GM12872 (cell line): ENCODE data around the gene SFPQ.

Source experiments
- CTCF ChIP-seq: IDR thresholded peaks from 3 replicates; pipeline ENCODE4 v1.5.1; 2011; ENCODE audit warnings: low read depth, mild to moderate bottlenecking, low read length, moderate library complexity; ENCODE audit not compliant: insufficient read depth

SFPQ gene

GRCh38 chr1:35175098-35175576 is 17.8 kb downstream of the SFPQ start:
- TF ChIP-seq CTCF = no peak

- TF ChIP-seq CTCF = no peak
These were observed 18.9 kb downstream of the SFPQ start for GRCh38 chr1:35173909-35174540.

- no peak for TF ChIP-seq CTCF
These were observed 19.5 kb downstream of the SFPQ start for GRCh38 chr1:35173491-35173890.

GRCh38 chr1:35172022-35172421 is 20.9 kb downstream of the SFPQ start:
- TF ChIP-seq CTCF = no peak

- no peak for TF ChIP-seq CTCF
These were observed 21.4 kb downstream of the SFPQ start for GRCh38 chr1:35171579-35171978.

GRCh38 chr1:35164893-35165292 is 28.1 kb downstream of the SFPQ start:
- no peak for TF ChIP-seq CTCF

- no peak for TF ChIP-seq CTCF
These were observed 41.7 kb downstream of the SFPQ start for GRCh38 chr1:35151220-35151619.
